Transverse colon (tissue), 4 donors: ENCODE results near the gene TLX1. TPM values are rescaled to one million over a fixed set of nuclear protein-coding genes. Genes with fewer than 3 reads are reported as not detected.

Experiments
- DNase-seq: peaks from one replicate; pipeline ENCODE4 v3.0.0-alpha.2; 2019
- H3K27ac ChIP-seq, 4 donors: fragments of 200-600 bp; sonication (generic); 2 replicates each; pipeline ENCODE4 v1.5.1; 2016 to 2018; ENCODE audit warnings: inconsistent platforms in 4 of 4
- H3K27me3 ChIP-seq: fragments of 200-600 bp; sonication (generic); 2 replicates; pipeline ENCODE4 v1.5.1; 2017; ENCODE audit warnings: inconsistent platforms
- H3K36me3 ChIP-seq, 4 donors: fragments of 200-600 bp; sonication (generic); 2 replicates each; pipeline ENCODE4 v1.5.1; 2017 to 2019; ENCODE audit warnings: inconsistent platforms in 4 of 4
- H3K4me1 ChIP-seq, 4 donors: fragments of 200-600 bp; sonication (generic); 2 replicates each; pipeline ENCODE4 v1.5.1; 2017 to 2020; ENCODE audit warnings: inconsistent platforms in 4 of 4
- H3K4me3 ChIP-seq, 4 donors: fragments of 200-600 bp; sonication (generic); 1 replicate in 1 of 4; 2 replicates in 3 of 4; pipeline versions ENCODE4 v1.5.1 to v1.6.1; 2017 to 2019; ENCODE audit warnings: inconsistent platforms in 4 of 4
- H3K9me3 ChIP-seq, 2 donors: fragments of 200-600 bp; sonication (generic); 2 replicates each; pipeline ENCODE4 v1.5.1; 2017 to 2019; ENCODE audit warnings: inconsistent platforms in 2 of 2
- EP300 ChIP-seq: sonication (generic); formaldehyde crosslinking; IDR thresholded peaks from one replicate; pipeline ENCODE4 v1.6.1; 2017; ENCODE audit warnings: antibody characterized with exemption, low read depth
- POLR2A ChIP-seq: fragments of 450-650 bp; IDR thresholded peaks from one replicate; pipeline ENCODE4 v1.6.1; 2016; ENCODE audit warnings: antibody characterized with exemption, mild to moderate bottlenecking, moderate library complexity
- POLR2AphosphoS5 ChIP-seq, 3 donors: sonication (generic); formaldehyde crosslinking; IDR thresholded peaks; one replicate each; pipeline ENCODE4 v1.6.1; 2016; ENCODE audit warnings: antibody characterized with exemption in 3 of 3
- WGBS, 2 donors: methylation state at CpG; one replicate each; pipeline ENCODE4 v1.1.5; 2018; ENCODE audit warnings: low coverage in 1 of 2; 5-methylcytosine and 5-hydroxymethylcytosine counted together
- in situ Hi-C, 4 donors: fragments of 200-750 bp; cut with MboI; loops; one replicate each; pipeline versions ENCODE4 v1.15.0 to v1.15.1; 2017; ENCODE audit warnings: low sequenced_read_pairs in 3 of 4, low pct_ligation_motif_present in 1 of 4, low pct_unique_long_range_greater_than_20kb in 1 of 4
- intact Hi-C: fragments of 100-400 bp; cut with DNase I; formaldehyde crosslinking; loops from one replicate; pipeline ENCODE4 v1.15.1; 2023; ENCODE audit warnings: low total_unique reads
- total RNA-seq, 4 donors: library from RNA; depleted of rRNA; stranded (reverse); fragments of >200 nt; gene quantifications; one replicate each; pipeline ENCODE4 v1.1.0, GENCODE V29; 2016
- TF ChIP-seq, protein P1 (sequence below), 5 experiments: fragments of 200-600 bp in 3 of 5; fragments of 450-650 bp in 2 of 5; sonication (generic) in 3 of 5; IDR thresholded peaks; 1 replicate in 2 of 5; 2 replicates in 3 of 5; pipeline ENCODE4 v1.5.1; 2016 to 2017; ENCODE audit warnings: antibody characterized with exemption in 5 of 5, inconsistent platforms in 3 of 5, mild to moderate bottlenecking in 2 of 5, moderate library complexity in 1 of 5

TLX1 gene
- total RNA-seq, 4 donors from 2014 or later: 0.14 to 0.60 TPM; not detected in 2

DNA sequence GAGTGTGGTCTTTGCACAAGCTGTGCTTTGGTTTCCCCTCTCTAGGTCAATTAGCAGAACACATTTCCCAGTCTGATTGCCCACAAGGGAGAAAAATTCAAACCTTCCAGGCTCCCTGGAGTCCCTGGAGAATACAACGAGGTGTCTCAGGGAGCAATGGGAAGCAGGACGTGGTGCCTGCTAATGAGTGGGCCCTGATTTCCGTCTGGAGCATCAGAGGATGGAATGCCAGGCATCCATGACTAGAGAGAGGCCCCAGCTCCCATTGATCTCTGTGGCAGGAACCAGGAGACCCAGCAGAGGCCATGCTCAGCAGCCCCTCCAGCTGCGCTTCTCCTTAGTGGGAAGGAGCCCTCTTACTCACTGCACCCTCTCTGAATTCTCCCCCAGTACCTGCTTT lies 33.2 kb upstream of the TLX1 start:
- 64 to 100% methylated on average over 1 to 4 of the region's 4 CpGs for WGBS, 2 donors
- Histone ChIP-seq H3K4me3 (no peak overlapping the region), H3K36me3 (no peaks in the 10 kb centered on the region), H3K9me3 (no peaks in the 10 kb centered on the region), H3K4me1 (no peaks in the 10 kb centered on the region), H3K27me3 (peaks cover 79% of the 10 kb centered on the region), H3K27ac (no peak overlapping the region)
- TF ChIP-seq, protein P1, sequence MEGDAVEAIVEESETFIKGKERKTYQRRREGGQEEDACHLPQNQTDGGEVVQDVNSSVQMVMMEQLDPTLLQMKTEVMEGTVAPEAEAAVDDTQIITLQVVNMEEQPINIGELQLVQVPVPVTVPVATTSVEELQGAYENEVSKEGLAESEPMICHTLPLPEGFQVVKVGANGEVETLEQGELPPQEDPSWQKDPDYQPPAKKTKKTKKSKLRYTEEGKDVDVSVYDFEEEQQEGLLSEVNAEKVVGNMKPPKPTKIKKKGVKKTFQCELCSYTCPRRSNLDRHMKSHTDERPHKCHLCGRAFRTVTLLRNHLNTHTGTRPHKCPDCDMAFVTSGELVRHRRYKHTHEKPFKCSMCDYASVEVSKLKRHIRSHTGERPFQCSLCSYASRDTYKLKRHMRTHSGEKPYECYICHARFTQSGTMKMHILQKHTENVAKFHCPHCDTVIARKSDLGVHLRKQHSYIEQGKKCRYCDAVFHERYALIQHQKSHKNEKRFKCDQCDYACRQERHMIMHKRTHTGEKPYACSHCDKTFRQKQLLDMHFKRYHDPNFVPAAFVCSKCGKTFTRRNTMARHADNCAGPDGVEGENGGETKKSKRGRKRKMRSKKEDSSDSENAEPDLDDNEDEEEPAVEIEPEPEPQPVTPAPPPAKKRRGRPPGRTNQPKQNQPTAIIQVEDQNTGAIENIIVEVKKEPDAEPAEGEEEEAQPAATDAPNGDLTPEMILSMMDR (IDR thresholded peaks at IDR 0.05): no peak
- TF ChIP-seq POLR2A: no peak
- no peak for TF ChIP-seq POLR2AphosphoS5 (IDR thresholded peaks at IDR 0.05)
- no peak for TF ChIP-seq EP300
- in situ Hi-C loops: loop anchor here (5.0 to 10.0 kb wide), 2 partner anchors 44 to 47 kb away; no protein-coding TSS in a partner anchor
- DNase-seq: no peak
- intact Hi-C loops: no loop called here

DNA sequence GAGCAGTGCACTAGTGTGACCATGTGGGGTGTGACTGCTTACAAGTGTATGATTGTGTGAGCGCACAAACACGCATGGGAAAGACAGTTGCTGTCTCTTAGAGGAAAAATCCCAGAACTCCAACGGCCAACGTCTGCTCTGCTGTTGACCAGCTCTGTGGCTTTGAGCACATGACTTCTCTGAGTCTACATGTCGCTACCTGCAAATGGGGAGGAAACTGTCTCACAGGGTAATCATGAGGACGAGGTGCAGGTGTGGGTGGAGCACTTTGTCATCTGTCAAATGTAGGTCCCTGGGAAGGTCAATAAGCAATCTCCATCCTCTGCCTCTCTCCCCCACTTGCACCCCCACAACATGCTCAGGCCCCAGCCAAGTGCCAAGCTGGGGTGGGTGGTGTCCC lies 31.2 kb upstream of the TLX1 start:
- H3K4me3 ChIP-seq: no peak overlapping the region
- DNase-seq: no peak
- in situ Hi-C loops: loop anchor here (5.0 to 10.0 kb wide), 2 partner anchors 42 to 45 kb away; no protein-coding TSS in a partner anchor
- intact Hi-C loops: no loop called here
- H3K4me1 ChIP-seq: no peaks in the 10 kb centered on the region
- H3K36me3 ChIP-seq: no peaks in the 10 kb centered on the region
- 54% methylated on average over 6 of the region's 6 CpGs; no CpG with 5 or more reads in 1 of the 2 donors for WGBS, 2 donors
- no peaks in the 10 kb centered on the region for H3K9me3 ChIP-seq
- no peak overlapping the region for H3K27ac ChIP-seq
- no peak for TF ChIP-seq POLR2A
- no peak for TF ChIP-seq POLR2AphosphoS5 (IDR thresholded peaks at IDR 0.05)
- TF ChIP-seq EP300: no peak
- TF ChIP-seq, protein P1 (IDR thresholded peaks at IDR 0.05): no peak
- peaks cover 76% of the 10 kb centered on the region for H3K27me3 ChIP-seq

DNA sequence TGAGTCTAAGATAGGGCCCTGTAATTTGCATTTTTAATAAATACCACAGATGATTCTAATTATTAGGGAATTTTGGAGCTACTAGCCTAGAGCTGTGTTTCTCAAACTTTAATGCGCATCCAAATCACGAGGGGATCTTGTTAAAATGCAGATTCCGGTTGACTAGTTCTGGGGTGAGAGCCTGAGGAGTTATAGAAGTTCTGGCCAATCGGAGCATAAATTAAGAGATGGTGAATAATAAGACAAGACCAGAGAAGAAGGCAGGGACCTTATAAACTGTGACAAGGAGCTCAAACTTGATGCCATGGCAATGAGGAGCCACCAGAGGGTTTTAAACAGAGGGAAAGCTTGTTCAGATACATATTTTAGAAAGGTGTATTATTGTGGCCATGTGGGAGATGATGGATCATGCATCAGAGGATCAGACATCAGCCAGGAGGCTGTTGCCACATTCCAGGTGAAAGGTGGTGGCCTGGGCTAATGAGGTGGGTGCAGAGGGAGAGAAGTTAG lies 29.7 kb upstream of the TLX1 start:
- no peaks in the 10 kb centered on the region for H3K9me3 ChIP-seq
- no peaks in the 10 kb centered on the region for H3K4me1 ChIP-seq
- 74 to 89% methylated on average over 4 of the region's 4 CpGs for WGBS, 2 donors
- TF ChIP-seq POLR2AphosphoS5 (IDR thresholded peaks at IDR 0.05) (no peak), EP300 (no peak), POLR2A (no peak)
- TF ChIP-seq, protein P1 (IDR thresholded peaks at IDR 0.05): no peak
- no peak overlapping the region for H3K27ac ChIP-seq
- no peak for DNase-seq
- intact Hi-C loops: no loop called here
- peaks cover 76% of the 10 kb centered on the region for H3K27me3 ChIP-seq
- no peak overlapping the region for H3K4me3 ChIP-seq
- H3K36me3 ChIP-seq: no peaks in the 10 kb centered on the region
- in situ Hi-C loops: no loop called here

DNA sequence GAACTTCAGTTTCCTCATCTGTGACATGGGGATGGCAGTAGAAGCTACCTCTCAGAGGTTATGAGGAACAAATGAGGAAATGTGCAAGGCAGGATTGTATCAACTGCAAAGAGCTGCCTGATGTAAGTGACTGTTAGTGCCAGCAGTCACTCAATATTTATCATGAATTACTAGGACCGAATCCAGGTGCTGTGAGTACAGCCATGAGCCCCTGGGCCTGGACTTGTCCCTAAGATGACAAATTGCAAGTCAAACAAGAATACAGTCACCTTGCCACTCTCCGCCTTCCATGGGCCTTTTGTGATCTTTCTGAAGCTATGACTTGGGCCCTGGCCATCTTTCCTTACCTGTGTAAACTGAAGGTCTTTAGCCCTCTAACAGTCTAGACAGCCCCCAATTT lies 27.7 kb upstream of the TLX1 start:
- no peaks in the 10 kb centered on the region for H3K36me3 ChIP-seq
- in situ Hi-C loops: no loop called here
- H3K4me3 ChIP-seq: no peak overlapping the region
- TF ChIP-seq, protein P1 (IDR thresholded peaks at IDR 0.05): no peak
- TF ChIP-seq POLR2AphosphoS5 (IDR thresholded peaks at IDR 0.05) (no peak), EP300 (no peak), POLR2A (no peak)
- no peak overlapping the region for H3K27ac ChIP-seq
- WGBS, 2 donors: 67% methylated on average over 1 to 2 of the region's 2 CpGs
- no peaks in the 10 kb centered on the region for H3K4me1 ChIP-seq
- intact Hi-C loops: no loop called here
- no peaks in the 10 kb centered on the region for H3K9me3 ChIP-seq
- DNase-seq: no peak
- H3K27me3 ChIP-seq: peaks cover 73% of the 10 kb centered on the region
